Activated T-cell treated with anti-CD3 and anti-CD28 coated beads, Interleukin-2, amount 50 U/mL, for 48 hours (primary cell): ENCODE data around the gene SEPTIN1.

Experiments used
- DNase-seq, 2 experiments: peaks; one replicate each; pipeline ENCODE4 v3.0.0-alpha.2; 2020

SEPTIN1 gene

DNA sequence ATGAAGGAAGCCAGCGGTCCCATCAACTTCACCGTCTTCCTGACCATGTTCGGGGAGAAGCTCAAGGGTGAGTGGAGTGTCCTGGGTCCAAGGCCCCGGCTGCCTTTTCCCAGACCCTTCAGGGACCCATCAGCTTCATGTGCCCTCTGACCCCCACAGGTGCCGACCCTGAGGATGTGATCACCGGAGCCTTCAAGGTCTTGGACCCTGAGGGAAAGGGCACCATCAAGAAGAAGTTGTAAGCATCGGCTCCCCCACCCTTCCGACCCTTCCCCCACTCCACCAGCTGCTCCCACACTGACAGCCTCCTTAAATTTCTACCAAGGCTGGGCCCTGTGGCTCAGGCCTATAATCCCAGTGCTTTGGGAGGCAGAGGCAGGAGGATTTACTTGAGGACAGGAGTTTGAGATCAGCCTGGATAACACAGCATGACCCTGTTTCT, 5.9 kb downstream of the SEPTIN1 start:
- DNase-seq = peak in 1 of 2 experiments; percentile 15

DNA sequence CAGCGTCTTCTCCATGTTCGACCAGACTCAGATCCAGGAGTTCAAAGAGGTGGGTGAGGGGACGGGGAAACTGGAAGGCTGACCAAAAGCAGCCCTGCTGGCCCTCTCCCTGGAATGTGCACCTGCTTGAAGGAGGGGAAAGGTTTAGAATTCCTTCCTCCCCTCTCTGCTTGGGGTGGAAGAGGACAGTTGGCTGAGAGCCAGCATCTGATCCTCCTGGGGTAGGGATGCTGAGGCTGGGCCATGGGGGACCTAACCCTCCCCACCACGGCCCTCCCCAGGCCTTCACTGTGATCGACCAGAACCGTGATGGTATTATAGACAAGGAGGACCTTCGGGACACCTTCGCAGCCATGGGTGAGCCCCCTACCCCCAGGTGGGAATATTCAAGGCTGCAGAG, 6.5 kb downstream of the SEPTIN1 start:
- DNase-seq = no peak

DNA sequence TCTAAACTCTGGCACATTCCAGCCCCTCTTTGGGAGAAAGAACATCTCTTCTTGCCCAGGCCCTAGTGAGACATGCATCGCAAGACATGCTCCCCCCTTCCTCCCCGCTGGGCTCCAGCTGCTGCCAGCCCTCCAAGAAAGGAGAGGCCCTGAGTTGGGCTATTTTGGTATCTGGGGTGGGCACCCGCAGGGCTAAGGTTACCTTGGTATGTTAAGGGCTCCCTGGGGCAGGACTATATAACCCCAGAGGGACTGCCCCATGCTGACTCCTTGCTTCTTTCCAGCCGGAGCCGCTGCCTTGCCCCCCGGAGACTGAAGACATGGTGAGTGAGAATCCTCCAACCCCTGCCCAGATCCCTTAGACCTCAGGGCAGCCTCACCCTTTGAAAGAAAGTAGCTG, 7.8 kb downstream of the SEPTIN1 start, which contains the start of gene MYL11:
MYL11 (plus strand) TSS at position 265 of the 400 bp plus-strand sequence; CDS start at position 321, 56 bp downstream.
- peak in 1 of 2 experiments; percentile 14 for DNase-seq

GRCh38 chr16:30372725-30373124, 9.6 kb downstream of the SEPTIN1 start:
- no peak for DNase-seq

DNA sequence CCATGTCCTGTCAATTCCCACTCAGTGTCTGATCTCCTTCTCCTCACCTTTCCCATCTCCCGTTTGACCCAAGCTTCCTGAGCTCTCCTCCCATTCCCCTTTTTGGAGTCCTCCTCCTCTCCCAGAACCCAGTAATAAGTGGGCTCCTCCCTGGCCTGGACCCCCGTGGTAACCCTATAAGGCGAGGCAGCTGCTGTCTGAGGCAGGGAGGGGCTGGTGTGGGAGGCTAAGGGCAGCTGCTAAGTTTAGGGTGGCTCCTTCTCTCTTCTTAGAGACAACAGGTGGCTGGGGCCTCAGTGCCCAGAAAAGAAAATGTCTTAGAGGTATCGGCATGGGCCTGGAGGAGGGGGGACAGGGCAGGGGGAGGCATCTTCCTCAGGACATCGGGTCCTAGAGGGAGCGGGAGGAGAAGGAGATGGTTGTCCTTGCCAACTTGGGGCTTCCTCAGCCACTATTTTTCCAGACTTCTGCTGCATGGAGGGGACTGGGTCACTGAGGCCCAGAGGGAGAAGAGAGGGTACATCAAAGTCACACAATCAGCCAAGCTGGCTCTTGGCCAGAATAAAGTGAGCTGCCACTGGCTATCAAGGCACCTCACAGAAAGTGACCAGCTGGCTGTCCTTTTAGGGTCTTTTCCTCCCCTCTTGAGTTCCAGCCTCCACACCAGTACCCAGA, 10.2 kb downstream of the SEPTIN1 start:
- no peak for DNase-seq

DNA sequence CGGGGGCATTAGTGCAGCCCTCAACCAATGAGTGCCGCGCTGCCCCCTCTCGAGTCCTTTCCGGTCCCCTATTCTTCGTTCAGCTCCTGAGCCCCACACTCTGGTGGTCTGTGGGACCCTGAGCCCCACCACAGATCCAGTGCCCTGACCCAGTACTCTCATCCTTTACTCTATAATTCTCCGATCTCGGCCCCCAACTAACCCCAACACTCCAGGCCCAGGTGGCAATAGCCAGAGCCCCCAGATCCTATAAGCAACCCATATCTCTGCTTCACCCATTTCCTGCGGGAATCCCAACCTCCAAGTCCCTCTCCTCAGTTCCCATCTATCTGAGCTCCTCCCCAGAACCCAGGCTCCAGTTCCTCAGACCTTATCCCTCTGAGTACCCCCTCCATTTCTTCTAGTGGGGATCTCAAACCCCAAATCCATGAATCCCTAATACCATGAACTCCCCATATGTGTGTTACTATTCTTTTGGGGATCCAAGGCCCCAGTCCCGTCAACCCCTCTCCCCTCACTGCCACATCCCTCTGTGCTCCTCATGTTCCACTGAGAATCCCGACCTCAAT, 11.0 kb downstream of the SEPTIN1 start:
- DNase-seq = no peak

GRCh38 chr16:30370456-30371247, 11.7 kb downstream of the SEPTIN1 start, which contains the start of gene TBC1D10B:
TSS of gene TBC1D10B (minus strand) at chr16:30370494. CDS start at chr16:30370183, 311 bp downstream.
- peak; percentile 99 for DNase-seq

GRCh38 chr16:30369938-30370455, 12.4 kb downstream of the SEPTIN1 start:
- no peak for DNase-seq

GRCh38 chr16:30369091-30369937, 13.0 kb downstream of the SEPTIN1 start:
- DNase-seq = peak in 1 of 2 experiments; percentile 46

DNA sequence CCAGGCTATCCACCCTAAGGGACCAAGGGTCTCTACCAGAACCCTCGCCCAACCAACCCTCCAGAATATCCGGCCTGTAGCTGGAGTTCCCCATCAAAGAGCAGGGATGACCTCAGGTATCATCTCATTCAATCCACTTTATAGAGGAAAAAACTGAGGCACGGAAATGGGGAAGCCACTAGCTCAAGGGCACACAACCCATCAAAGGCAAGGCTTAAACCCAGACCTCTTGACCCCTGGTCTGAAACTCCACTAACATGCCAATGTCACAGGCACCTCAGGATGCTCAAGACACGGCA, 13.6 kb downstream of the SEPTIN1 start:
- DNase-seq = no peak

DNA sequence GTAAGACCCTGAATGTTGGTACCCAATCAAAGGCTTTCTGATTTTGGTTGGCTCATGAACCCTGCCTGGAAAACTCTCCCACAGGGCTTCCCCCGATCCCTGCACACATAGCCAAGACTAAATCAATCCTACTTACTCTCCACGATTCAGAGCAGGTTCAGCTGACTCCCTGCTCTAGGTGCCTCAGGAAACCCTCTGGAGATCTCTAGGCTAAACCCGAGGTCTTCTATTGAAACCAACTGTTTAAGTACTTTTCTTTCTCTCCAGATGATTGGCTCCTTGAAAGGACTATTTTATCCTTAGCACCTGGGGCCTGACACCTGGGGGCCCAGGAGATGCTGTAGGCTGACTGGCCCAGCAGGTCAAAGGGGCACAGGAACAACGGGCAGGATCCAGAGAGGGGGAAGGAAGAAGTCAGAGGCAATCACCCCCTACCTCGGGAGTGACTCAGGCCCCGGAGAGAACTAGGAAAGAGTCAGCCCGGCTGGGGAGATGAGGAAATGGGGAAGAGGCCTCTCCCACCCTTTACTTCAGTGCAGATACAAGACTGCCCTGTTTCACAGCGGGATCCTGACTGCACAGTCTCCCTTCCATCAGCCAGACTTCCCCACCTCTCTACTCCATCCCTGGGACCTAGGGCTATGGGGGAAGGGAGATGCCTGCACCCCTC, 14.1 kb downstream of the SEPTIN1 start:
- DNase-seq = no peak

GRCh38 chr16:30367349-30368009, 14.9 kb downstream of the SEPTIN1 start:
- DNase-seq = no peak

DNA sequence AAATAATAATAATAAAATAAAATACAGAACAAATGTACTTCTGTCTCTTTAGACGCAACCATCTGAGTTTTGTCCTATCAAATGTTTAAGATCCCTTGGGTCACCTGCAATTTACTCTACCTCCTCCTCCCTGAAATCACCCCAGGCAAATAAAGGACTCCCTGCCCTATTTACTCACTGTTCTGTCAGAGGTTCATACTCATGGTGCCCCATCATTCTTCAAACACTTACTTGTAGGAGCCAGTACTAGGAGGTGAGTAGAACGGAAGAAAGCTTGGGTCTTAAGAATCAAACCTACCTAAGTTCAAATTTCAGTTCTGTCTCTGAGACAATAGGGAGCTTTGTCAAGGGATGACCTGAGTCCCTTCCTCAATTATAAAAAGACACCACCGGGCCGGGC, 15.8 kb downstream of the SEPTIN1 start:
- DNase-seq = no peak

GRCh38 chr16:30365200-30365599, 17.2 kb downstream of the SEPTIN1 start:
- DNase-seq = no peak

DNA sequence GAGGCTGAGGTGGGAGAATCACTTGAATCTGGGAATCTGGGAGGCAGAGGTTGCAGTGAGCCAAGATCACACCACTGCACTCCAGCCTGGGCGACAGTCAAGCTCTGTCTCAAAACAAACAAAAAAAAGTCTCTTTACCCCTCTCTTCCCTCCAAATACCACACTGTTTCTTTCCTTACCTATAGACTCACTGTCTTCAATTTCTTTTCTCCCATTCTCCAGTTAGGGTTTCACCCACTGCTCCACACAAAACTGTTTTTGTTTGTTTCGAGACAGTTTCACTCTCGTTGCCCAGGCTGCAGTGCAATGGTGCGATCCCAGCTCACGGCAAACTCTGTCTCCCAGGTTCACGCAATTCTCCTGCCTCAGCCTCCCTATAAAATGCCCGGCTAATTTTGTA, 21.2 kb downstream of the SEPTIN1 start:
- no peak for DNase-seq

GRCh38 chr16:30359871-30360170, 22.5 kb downstream of the SEPTIN1 start:
- no peak for DNase-seq

DNA sequence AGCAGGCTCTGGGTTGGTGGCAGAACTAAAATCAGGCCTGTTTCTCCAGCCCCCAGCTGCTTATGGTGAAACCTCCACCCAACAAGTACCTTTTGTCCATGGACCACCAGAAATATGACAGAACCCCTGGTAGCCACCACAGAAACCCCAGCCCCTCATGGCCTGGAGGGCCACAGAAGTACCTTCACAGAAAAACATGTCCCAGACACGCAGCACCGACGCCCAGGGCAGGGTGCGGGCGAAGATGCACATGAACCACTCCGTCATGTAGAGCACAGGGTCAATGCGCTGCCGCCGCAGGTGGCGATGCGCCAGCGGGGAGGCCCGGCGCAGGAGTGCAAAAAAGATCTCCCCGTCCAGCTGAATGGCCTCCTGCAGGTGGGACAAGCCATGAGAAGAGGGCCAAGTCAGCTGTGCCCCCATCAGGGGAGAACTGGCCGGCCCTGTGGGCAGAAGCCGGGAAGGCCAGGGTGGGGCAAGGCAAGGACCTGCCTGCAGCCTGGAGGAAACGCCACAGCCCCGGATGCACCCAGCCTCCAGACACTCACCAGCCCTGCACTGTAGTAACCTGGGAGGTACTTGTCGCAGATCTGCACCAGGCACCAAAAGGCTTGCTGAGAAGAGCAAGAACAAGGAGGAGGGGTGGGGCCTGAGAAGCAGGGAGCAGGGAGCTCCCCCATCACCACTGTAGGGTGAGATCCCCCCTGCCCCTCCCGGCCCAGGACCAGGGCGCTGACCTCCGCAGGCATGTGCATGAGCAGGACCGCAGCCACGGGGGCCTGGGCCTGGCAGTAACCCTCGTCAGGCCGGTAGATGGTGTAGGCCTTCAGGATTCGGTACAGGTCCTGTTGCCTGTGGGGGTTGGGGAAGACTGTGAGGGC, 23.1 kb downstream of the SEPTIN1 start:
- no peak for DNase-seq

GRCh38 chr16:30358577-30358936, 23.8 kb downstream of the SEPTIN1 start:
- DNase-seq = no peak

DNA sequence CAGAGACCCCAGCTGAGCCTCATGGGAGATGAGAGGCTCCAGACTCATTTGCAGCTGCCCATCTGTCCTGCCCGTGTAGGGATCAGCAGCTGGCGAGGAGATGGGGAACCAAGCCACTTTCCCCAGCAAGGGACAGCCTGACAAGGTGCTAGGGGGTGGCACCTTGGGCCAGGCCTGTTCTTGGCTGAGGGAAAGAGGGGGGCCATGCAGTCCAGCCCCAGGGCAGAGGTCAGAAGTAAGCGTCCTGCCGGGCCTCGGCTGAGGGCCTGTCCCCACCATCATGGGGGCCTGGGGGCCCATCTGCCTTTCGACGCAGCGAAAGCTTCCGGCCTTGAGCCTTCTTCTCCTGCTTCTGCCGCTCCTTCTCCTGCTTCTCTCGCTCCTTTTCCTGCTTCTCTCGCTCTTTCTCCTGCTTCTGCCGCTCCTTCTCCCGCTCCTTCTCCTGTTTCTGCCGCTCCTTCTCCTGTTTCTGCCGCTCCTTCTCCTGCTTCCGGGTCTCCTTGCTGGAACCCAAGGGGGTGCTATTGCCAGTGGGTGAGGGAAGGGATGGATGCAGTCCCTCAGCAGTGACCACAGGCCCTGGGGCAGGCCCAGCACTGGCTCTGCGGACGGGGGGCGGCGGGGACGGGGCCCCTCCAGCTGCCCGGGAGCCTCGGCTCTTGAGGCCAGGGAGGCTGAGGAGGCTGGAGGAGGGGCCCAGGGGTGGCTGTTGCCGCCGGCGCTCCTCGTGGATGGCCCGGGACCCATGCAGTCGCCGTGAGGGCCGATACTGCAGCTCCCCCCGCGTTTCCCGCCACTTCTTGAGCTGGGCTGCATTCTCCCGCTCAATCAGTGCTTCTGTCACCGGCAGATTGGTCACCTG, 24.4 kb downstream of the SEPTIN1 start:
- no peak for DNase-seq
